HepG2 (cell line): Measurements from ENCODE around the gene MYO7B. TPM values are rescaled to one million over a fixed set of nuclear protein-coding genes. Genes with fewer than 3 reads are reported as not detected.

Experiments
- ELK4 ChIP-seq: sonication (generic); formaldehyde crosslinking; IDR thresholded peaks from 2 replicates; pipeline ENCODE4 v1.9.0; 2021; ENCODE audit warnings: missing genetic modification reagents, borderline replicate concordance
- KDM4B ChIP-seq: sonication (generic); formaldehyde crosslinking; IDR thresholded peaks from 2 replicates; pipeline ENCODE4 v1.4.0; 2020; ENCODE audit warnings: missing genetic modification reagents
- RFXANK ChIP-seq: IDR thresholded peaks from 2 replicates; pipeline ENCODE4 v1.6.1; 2016
- SP4 ChIP-seq: sonication (generic); formaldehyde crosslinking; IDR thresholded peaks from 2 replicates; pipeline ENCODE4 v1.8.1; 2023; ENCODE audit warnings: mild to moderate bottlenecking, missing genetic modification reagents
- TCF7L2 ChIP-seq: IDR thresholded peaks from 2 replicates; pipeline ENCODE4 v1.6.1; 2011; ENCODE audit warnings: mild to moderate bottlenecking, low read depth, low read length, moderate library complexity
- ZNF12 ChIP-seq: sonication (generic); formaldehyde crosslinking; IDR thresholded peaks from 2 replicates; pipeline ENCODE4 v1.5.0; 2020; ENCODE audit warnings: missing genetic modification reagents
- ZNF318 ChIP-seq: sonication (generic); formaldehyde crosslinking; IDR thresholded peaks from 2 replicates; pipeline ENCODE4 v1.4.0; 2020; ENCODE audit warnings: mild to moderate bottlenecking, missing genetic modification reagents
- ZNF33B ChIP-seq: sonication (generic); formaldehyde crosslinking; IDR thresholded peaks from 2 replicates; pipeline ENCODE4 v1.5.1; 2020; ENCODE audit warnings: mild to moderate bottlenecking, missing genetic modification reagents
- ZNF441 ChIP-seq: sonication (generic); formaldehyde crosslinking; IDR thresholded peaks from 2 replicates; pipeline ENCODE4 v1.7.0; 2021; ENCODE audit warnings: missing genetic modification reagents, borderline replicate concordance
- polyA plus RNA-seq, 8 experiments: library from polyadenylated mRNA; depleted of rRNA in 3 of 8; stranded (reverse) in 7 of 8; unstranded in 1 of 8; fragments of >200 nt; fragmentation: Illumina TruSeq in 4 of 8; extraction: Trizol in 4 of 8; gene quantifications; 2 replicates each; pipeline versions ENCODE4 v1.2.1 to v1.2.3, GENCODE V29; 2011 to 2016; ENCODE audit warnings: low read depth in 4 of 8, missing spikeins in 1 of 8, mixed read lengths in 1 of 8; ENCODE audit not compliant: insufficient read depth in 1 of 8
- total RNA-seq, 5 experiments: library from RNA; depleted of rRNA; stranded (reverse); fragments of >200 nt; fragmentation: Illumina TruSeq; extraction: Trizol; gene quantifications; 2 replicates each; pipeline ENCODE4 v1.2.3, GENCODE V29; 2016; ENCODE audit warnings: low read depth in 1 of 5

Gene MYO7B
- total and polyA plus RNA-seq, 2 of the 13 experiments (the other 11 are each of a cell fraction or from before 2014, with no cell fraction given): not detected

- TF ChIP-seq ZNF318 (CRISPR knock-in tag): no peak
- TF ChIP-seq KDM4B (CRISPR knock-in tag): no peak
- TF ChIP-seq ZNF33B: no peak
- TF ChIP-seq SP4 (CRISPR knock-in tag): no peak
- no peak for TF ChIP-seq ZNF12
- TF ChIP-seq ELK4 (CRISPR knock-in tag): no peak
- TF ChIP-seq ZNF441 (CRISPR knock-in tag): no peak
- no peak for TF ChIP-seq TCF7L2
- TF ChIP-seq RFXANK (CRISPR knock-in tag): no peak
Observed at GRCh38 chr2:127589358-127589757, 53.9 kb downstream of the MYO7B start (continued).
